ENCODE data around the gene XAF1.

DNA sequence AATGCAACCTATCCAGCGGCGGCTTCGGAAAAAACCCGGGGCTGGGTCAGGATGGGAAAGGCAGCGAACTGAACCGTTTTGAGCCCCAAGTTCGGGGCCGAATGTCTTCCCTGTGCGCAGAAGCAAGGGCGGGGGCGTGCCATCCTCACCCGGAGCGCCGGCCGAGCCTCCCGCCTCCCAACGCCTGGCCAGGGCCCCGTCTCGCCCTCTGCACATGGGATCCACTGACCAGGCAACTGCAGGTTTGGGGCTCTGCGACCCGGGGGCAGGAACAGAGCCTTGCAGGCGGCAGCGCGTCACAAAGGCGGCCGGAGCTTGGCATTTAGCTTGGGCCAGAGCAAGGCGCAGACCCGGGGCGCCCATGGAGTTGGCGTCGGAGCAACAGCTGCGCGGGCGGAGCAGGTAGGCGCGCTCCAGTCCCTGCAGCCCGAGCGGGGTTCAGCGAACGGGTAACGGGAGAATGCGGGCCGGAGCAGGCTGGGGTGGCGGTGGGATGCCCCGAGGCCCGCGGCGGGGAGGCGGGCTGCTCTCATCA is 20.1 kb downstream of the XAF1 start, which contains the start of gene FBXO39:
- no peak for TF ChIP-seq POLR2A (IDR thresholded peaks at IDR 0.05)
- TF ChIP-seq, protein P1, sequence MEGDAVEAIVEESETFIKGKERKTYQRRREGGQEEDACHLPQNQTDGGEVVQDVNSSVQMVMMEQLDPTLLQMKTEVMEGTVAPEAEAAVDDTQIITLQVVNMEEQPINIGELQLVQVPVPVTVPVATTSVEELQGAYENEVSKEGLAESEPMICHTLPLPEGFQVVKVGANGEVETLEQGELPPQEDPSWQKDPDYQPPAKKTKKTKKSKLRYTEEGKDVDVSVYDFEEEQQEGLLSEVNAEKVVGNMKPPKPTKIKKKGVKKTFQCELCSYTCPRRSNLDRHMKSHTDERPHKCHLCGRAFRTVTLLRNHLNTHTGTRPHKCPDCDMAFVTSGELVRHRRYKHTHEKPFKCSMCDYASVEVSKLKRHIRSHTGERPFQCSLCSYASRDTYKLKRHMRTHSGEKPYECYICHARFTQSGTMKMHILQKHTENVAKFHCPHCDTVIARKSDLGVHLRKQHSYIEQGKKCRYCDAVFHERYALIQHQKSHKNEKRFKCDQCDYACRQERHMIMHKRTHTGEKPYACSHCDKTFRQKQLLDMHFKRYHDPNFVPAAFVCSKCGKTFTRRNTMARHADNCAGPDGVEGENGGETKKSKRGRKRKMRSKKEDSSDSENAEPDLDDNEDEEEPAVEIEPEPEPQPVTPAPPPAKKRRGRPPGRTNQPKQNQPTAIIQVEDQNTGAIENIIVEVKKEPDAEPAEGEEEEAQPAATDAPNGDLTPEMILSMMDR (IDR thresholded peaks at IDR 0.05) = no peak
